K562 (cell line): ENCODE results near the gene HCAR3. TPM values are rescaled to one million over a fixed set of nuclear protein-coding genes. Genes with fewer than 3 reads are reported as not detected.

Experiments
- ATAC-seq: fragments of 200-7000 bp; cut with Tn5 transposase; 3 replicates; pipeline ENCODE4 v1.9.1; 2020; ENCODE audit warnings: moderate library complexity
- BruUV-seq: library from RNA; stranded (reverse); fragments of 400-500 nt; replicated peaks from 2 replicates; lab custom pipeline; 2021; lab: Mats Ljungman, UMichigan
- CTCF ChIA-PET: fragments of 300-600 bp; formaldehyde crosslinking; extraction: SDS; loops from one replicate; lab custom pipeline; 2021; ENCODE audit warnings: low intra/inter-chr PET ratio; lab: Yijun Ruan, JAX
- POLR2A ChIA-PET: fragments of 300-600, 350-650 bp; sonication (Branson Sonifier 250); formaldehyde crosslinking; extraction: SDS; loops from one replicate; lab custom pipeline; 2021; ENCODE audit warnings: antibody characterized with exemption, inconsistent platforms; lab: Yijun Ruan, JAX
- DNase-seq, 4 experiments: peaks; one replicate each; pipeline versions ENCODE4 v3.0.0 to v3.0.0-alpha.2; 2011 to 2018; ENCODE audit warnings: low spot score in 3 of 4, mixed read lengths in 3 of 4; ENCODE audit errors: extremely low read depth in 1 of 4
- FAIRE-seq: peaks from 2 replicates; lab custom pipeline; 2011; peaks lifted over from hg19 to GRCh38; lab: Jason Lieb, UNC
- H2AFZ ChIP-seq: 2 replicates; pipeline ENCODE4 v1.6.0; 2011; ENCODE audit warnings: low read depth, low read length, control low read depth, inconsistent platforms
- H3K27ac ChIP-seq: fragments of 200-600 bp; 3 replicates; pipeline ENCODE4 v1.8.0; 2011; ENCODE audit warnings: low read depth, mild to moderate bottlenecking, control low read depth, inconsistent platforms, low read length, moderate library complexity, mixed read lengths; ENCODE audit errors: extremely low read depth
- H3K27me3 ChIP-seq, 2 experiments: fragments of 300-600 bp in 1 of 2; 2 replicates in 1 of 2; 3 replicates in 1 of 2; pipeline versions ENCODE4 v1.6.0 to v1.8.0; 2011; ENCODE audit warnings: inconsistent platforms in 2 of 2, low read length in 2 of 2, mild to moderate bottlenecking in 1 of 2, mixed read lengths in 1 of 2, moderate library complexity in 1 of 2; ENCODE audit not compliant: control insufficient read depth in 2 of 2, insufficient read depth in 2 of 2
- H3K36me3 ChIP-seq: fragments of 300-600 bp; 3 replicates; pipeline ENCODE4 v1.8.0; 2011; ENCODE audit warnings: mild to moderate bottlenecking, low read length, inconsistent platforms; ENCODE audit not compliant: control insufficient read depth, insufficient read depth
- H3K4me1 ChIP-seq, 2 experiments: fragments of 200-600 bp in 1 of 2; replicated peaks in 1 of 2; 2 replicates in 1 of 2; 3 replicates in 1 of 2; pipeline versions ENCODE4 v1.5.1 to v1.8.0; 2011; ENCODE audit warnings: inconsistent platforms in 2 of 2, low read length in 2 of 2, mild to moderate bottlenecking in 1 of 2, mixed read lengths in 1 of 2, moderate library complexity in 1 of 2; ENCODE audit not compliant: control insufficient read depth in 2 of 2, insufficient read depth in 2 of 2
- H3K4me2 ChIP-seq: 2 replicates; pipeline ENCODE4 v1.6.1; 2011; ENCODE audit warnings: low read length, control low read depth, inconsistent platforms, mixed read lengths; ENCODE audit not compliant: insufficient read depth
- H3K4me3 ChIP-seq: fragments of 200-600 bp; sonication (generic), shearing (Covaris generic); 2 replicates; pipeline ENCODE4 v1.5.1; 2016; ENCODE audit warnings: control low read depth, inconsistent platforms
- H3K79me2 ChIP-seq: fragments of 200-600 bp; 3 replicates; pipeline ENCODE4 v1.8.0; 2011; ENCODE audit warnings: low read length, inconsistent platforms; ENCODE audit not compliant: control insufficient read depth, insufficient read depth
- H3K9ac ChIP-seq, 2 experiments: 2 replicates each; pipeline versions ENCODE4 v1.6.0 to v1.6.1; 2011; ENCODE audit warnings: low read depth in 2 of 2, low read length in 2 of 2, control low read depth in 1 of 2, inconsistent platforms in 1 of 2, mild to moderate bottlenecking in 1 of 2, mixed read lengths in 1 of 2; ENCODE audit not compliant: insufficient read depth in 1 of 2
- H3K9me1 ChIP-seq: one replicate; pipeline ENCODE4 v1.6.0; 2011; ENCODE audit warnings: inconsistent platforms, mild to moderate bottlenecking, low read length, moderate library complexity; ENCODE audit not compliant: control insufficient read depth, insufficient read depth
- H3K9me3 ChIP-seq: replicated peaks from 2 replicates; pipeline ENCODE4 v1.5.1; 2011; ENCODE audit warnings: low read depth, low read length, inconsistent platforms; ENCODE audit not compliant: control insufficient read depth, insufficient read depth
- H4K20me1 ChIP-seq: replicated peaks from 2 replicates; pipeline ENCODE4 v1.6.1; 2011; ENCODE audit warnings: low read length, inconsistent platforms, mixed read lengths; ENCODE audit not compliant: control insufficient read depth, insufficient read depth
- FOS ChIP-seq: IDR thresholded peaks from 3 replicates; pipeline ENCODE4 v1.6.1; 2011; ENCODE audit not compliant: insufficient read length; ENCODE audit errors: extremely low read depth
- NFRKB ChIP-seq: fragments of 450-650 bp; IDR thresholded peaks from 2 replicates; pipeline ENCODE4 v1.6.1; 2016; ENCODE audit warnings: low read depth
- RAD51 ChIP-seq: fragments of 450-650 bp; IDR thresholded peaks from 2 replicates; pipeline ENCODE4 v1.7.1; 2016; ENCODE audit warnings: low read depth, mild to moderate bottlenecking, borderline replicate concordance
- RBM25 ChIP-seq: fragments of 200-400 bp; formaldehyde crosslinking; IDR thresholded peaks from 2 replicates; pipeline ENCODE4 v1.6.1; 2018; ENCODE audit warnings: low read length, low read depth, moderate library complexity; ENCODE audit not compliant: severe bottlenecking
- WGBS: fragments of 100-300 bp; shearing (Covaris generic); methylation state at CpG from one replicate; pipeline ENCODE4 v1.1.6; 2016; ENCODE audit warnings: low coverage, mixed read lengths; ENCODE audit not compliant: insufficient coverage; ENCODE audit errors: missing lambda C conversion rate; 5-methylcytosine and 5-hydroxymethylcytosine counted together
- in situ Hi-C: fragments of 300-500 bp; cut with MboI; formaldehyde crosslinking; loops from 4 replicates; pipeline ENCODE4 v1.15.0; 2018; ENCODE audit warnings: inconsistent platforms, mixed read lengths
- intact Hi-C: fragments of 100-400 bp; cut with micrococcal nuclease; formaldehyde crosslinking; loops from 2 replicates; pipeline ENCODE4 v1.14.2; 2022
- polyA plus RNA-seq, 8 experiments: library from polyadenylated mRNA; depleted of rRNA in 4 of 8; stranded (reverse) in 5 of 8; unstranded in 3 of 8; fragments of >200 nt; fragmentation: Nextera tagmentation in 2 of 8; fragmentation: Illumina TruSeq in 1 of 8; extraction: Ambion mirVana in 2 of 8; extraction: Trizol in 1 of 8; gene quantifications; 2 replicates each; pipeline versions ENCODE4 v1.2.1 to v1.2.3, GENCODE V29; 2011 to 2014; ENCODE audit warnings: inconsistent platforms in 1 of 8, missing spikeins in 1 of 8
- total RNA-seq, 7 experiments: library from RNA; depleted of rRNA in 6 of 7; stranded (reverse); fragments of >200 nt in 6 of 7; fragmentation: Illumina TruSeq in 2 of 7; extraction: Trizol in 2 of 7; gene quantifications; 2 replicates each; pipeline versions ENCODE4 v1.2.1 to v1.2.3, GENCODE V29; 2011 to 2021; ENCODE audit warnings: low replicate concordance in 1 of 7
- TF ChIP-seq, protein P1 (sequence below): fragments of 450-650 bp; formaldehyde crosslinking; conservative IDR thresholded peaks from 2 replicates; pipeline ENCODE4 v1.4.0; 2022; ENCODE audit warnings: mild to moderate bottlenecking, missing genetic modification characterization
- TF ChIP-seq, protein P2 (sequence below): sonication (generic); formaldehyde crosslinking; IDR thresholded peaks from 2 replicates; pipeline ENCODE4 v1.5.0; 2020; ENCODE audit warnings: missing genetic modification reagents
- TF ChIP-seq, protein P3 (sequence below): sonication (generic); formaldehyde crosslinking; IDR thresholded peaks from 2 replicates; pipeline ENCODE4 v1.9.0; 2022; ENCODE audit warnings: mild to moderate bottlenecking, missing genetic modification reagents

HCAR3 gene
- total and polyA plus RNA-seq, 9 of the 15 experiments (the other 6 are each of a cell fraction or from before 2014, with no cell fraction given), result not detected

DNA sequence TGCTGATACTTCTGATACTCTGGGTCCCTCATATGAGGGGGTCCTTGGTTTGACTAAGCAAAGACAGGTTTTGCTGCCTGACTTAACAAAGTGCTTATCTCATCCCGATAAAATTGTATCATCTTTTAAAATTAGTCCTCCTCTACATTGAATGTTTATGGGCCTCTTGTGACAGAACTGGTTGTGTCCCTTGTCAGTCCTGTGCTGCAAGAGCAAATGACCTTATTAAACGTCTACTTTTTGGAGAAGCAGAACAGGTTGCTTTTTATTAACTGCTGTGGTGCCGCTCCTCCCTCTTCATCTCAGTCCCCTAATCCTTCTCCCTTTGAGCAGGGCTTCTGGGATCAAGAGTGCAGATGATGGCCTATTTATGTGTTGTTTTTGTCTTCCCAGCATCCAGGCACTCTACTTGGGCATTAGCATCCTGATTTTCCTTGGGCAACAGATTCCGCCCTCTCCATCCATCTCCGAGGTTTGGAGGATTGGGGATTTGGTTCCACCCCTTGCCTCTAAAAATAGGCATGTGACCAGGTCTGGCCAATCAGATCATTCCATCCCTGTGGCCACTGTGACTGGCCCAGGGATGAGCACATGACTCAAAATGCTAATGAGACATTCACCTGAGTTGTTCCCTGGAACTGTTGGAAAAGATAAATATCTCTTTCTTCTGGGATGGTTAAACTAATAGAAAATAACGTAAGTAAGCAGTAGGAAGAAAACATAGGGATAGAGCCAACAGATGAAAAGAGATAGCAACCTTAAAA, 33.1 kb upstream of the HCAR3 start:
- Histone ChIP-seq H3K9me1 (no peaks in the 10 kb centered on the region), H3K79me2 (peaks cover 21% of the 10 kb centered on the region), H3K9ac (no peak overlapping the region), H3K27ac (no peak overlapping the region), H2AFZ (peak overlapping the region; percentile 43; the same call in 1 of the 2 replicates), H3K4me3 (no peak overlapping the region), H4K20me1 (no peaks in the 10 kb centered on the region), H3K9me3 (no peaks in the 10 kb centered on the region), H3K27me3 (no peaks in the 10 kb centered on the region), H3K4me1 (peaks cover 18 to 26% of the 10 kb centered on the region in 2 experiments; a peak in 4 of 5 replicates), H3K36me3 (peaks cover 12% of the 10 kb centered on the region; the same call in 2 of the 3 replicates), H3K4me2 (no peak overlapping the region)
- WGBS, result 61% methylated on average over 6 of the region's 6 CpGs
- peak; percentile 90 for TF ChIP-seq RAD51
- TF ChIP-seq FOS, result peak; percentile 13
- TF ChIP-seq, protein P1, sequence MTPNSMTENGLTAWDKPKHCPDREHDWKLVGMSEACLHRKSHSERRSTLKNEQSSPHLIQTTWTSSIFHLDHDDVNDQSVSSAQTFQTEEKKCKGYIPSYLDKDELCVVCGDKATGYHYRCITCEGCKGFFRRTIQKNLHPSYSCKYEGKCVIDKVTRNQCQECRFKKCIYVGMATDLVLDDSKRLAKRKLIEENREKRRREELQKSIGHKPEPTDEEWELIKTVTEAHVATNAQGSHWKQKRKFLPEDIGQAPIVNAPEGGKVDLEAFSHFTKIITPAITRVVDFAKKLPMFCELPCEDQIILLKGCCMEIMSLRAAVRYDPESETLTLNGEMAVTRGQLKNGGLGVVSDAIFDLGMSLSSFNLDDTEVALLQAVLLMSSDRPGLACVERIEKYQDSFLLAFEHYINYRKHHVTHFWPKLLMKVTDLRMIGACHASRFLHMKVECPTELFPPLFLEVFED (CRISPR knock-in tag), result no peak
- TF ChIP-seq RBM25, result peak; percentile 41
- TF ChIP-seq, protein P2, sequence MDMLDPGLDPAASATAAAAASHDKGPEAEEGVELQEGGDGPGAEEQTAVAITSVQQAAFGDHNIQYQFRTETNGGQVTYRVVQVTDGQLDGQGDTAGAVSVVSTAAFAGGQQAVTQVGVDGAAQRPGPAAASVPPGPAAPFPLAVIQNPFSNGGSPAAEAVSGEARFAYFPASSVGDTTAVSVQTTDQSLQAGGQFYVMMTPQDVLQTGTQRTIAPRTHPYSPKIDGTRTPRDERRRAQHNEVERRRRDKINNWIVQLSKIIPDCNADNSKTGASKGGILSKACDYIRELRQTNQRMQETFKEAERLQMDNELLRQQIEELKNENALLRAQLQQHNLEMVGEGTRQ, result peak; percentile 93
- TF ChIP-seq NFRKB, result no peak
- TF ChIP-seq, protein P3, sequence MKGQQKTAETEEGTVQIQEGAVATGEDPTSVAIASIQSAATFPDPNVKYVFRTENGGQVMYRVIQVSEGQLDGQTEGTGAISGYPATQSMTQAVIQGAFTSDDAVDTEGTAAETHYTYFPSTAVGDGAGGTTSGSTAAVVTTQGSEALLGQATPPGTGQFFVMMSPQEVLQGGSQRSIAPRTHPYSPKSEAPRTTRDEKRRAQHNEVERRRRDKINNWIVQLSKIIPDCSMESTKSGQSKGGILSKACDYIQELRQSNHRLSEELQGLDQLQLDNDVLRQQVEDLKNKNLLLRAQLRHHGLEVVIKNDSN (CRISPR knock-in tag), result peak; percentile 96
- in situ Hi-C loops, result loop anchor here (5.0 kb wide), 1 partner anchor 112 kb away; no protein-coding TSS in a partner anchor
- ChIA-PET CTCF (interaction anchor here (4.1 kb wide), 1 partner anchor 112 kb away, joined by 61 read pairs; no protein-coding TSS in a partner anchor), POLR2A (no interaction called here)
- ATAC-seq (no peak), FAIRE-seq (no peak), DNase-seq (peak; percentile 28 to 57 (median 40))
- no TSS peak for BruUV-seq
- intact Hi-C loops, result loop anchor here (10.0 kb wide), 1 partner anchor 355 kb away; no protein-coding TSS in a partner anchor
